ENCODE measurements around the gene UBE4B.

DNA sequence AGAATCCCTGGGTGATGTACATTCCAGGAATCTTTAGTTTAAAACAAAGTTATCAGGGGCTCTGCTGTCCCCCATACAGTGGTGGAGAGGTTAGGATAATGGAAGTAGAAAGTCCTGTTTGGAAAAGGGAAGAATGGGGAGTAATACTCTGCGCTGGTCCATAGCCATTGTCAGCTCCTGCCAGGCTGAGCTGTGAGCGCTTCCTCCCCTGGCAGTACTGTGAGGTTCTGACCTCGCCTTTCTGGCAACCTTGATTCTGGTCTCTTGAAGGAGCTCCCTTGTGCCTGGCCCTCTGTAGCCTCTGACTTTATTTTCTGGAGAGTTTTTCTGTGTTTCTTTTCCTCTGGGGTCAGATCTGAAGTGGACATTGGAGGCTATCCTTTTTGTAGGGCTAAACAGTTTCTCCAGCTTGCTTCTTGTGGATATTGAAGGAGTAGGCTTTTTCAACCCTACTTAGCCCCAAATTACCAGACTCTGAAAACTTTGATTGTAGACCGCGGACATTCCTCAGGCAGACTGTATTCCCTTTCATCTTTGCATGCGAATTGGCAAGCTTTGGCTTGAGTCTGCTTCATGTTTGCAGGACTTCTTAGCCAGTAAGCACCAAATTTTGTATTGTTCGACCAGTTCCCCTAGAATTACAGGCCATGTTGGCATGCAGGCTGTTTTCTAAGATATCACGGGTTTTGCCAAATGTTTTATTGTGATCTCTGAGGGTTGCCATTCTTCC is 13.8 kb downstream of the UBE4B start:
- TF ChIP-seq, protein P1, sequence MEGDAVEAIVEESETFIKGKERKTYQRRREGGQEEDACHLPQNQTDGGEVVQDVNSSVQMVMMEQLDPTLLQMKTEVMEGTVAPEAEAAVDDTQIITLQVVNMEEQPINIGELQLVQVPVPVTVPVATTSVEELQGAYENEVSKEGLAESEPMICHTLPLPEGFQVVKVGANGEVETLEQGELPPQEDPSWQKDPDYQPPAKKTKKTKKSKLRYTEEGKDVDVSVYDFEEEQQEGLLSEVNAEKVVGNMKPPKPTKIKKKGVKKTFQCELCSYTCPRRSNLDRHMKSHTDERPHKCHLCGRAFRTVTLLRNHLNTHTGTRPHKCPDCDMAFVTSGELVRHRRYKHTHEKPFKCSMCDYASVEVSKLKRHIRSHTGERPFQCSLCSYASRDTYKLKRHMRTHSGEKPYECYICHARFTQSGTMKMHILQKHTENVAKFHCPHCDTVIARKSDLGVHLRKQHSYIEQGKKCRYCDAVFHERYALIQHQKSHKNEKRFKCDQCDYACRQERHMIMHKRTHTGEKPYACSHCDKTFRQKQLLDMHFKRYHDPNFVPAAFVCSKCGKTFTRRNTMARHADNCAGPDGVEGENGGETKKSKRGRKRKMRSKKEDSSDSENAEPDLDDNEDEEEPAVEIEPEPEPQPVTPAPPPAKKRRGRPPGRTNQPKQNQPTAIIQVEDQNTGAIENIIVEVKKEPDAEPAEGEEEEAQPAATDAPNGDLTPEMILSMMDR (IDR thresholded peaks at IDR 0.05) = no peak
- no peak for TF ChIP-seq POLR2A (IDR thresholded peaks at IDR 0.05)

All from sigmoid colon (tissue), 3 donors.